Measurements from ENCODE around the gene TCFL5.

TCFL5 gene

DNA sequence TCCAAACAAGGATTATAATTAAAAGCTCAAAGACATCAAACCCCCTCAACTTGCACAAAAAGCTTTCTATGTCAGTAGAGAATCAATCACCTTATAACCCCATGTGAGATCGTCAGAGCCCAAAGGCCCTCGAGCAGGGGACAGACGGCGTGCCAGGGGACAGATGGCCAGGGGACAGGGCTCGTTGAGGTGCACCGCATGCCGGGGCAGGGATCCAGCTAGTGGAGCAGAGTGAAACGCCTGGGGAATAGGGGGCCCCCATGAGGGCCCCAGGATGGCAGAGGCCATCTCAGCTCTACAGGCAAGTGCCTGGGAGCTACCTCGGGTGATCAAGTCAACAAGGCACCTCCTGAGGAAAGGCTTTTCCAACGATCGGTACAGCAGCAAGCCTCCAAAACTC lies 36.0 kb upstream of the TCFL5 start:
- FAIRE-seq: no peak
- no peak for DNase-seq (ENCODE audit: extremely low spot score, insufficient read length, low read depth)

DNA sequence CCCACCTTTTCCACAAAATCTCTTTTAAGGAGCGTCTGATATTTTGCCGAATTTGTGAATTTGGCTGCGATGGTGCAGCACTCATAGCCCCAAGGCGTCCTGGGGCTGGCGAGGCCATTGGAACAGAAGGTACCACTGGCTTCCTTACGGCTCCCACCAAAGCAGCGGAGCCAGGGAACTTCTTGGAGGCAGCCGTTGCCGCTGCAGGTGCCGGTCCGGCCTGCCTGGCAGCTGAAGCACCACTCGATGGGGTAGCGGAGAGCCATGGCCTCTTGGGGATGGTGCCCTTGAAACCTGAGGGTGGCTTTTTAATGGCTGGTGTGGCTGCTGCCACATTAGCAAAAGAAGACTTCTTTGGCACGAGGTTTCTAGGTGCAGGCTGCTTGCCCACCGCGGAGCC lies 34.9 kb upstream of the TCFL5 start:
- DNase-seq (ENCODE audit: extremely low spot score, insufficient read length, low read depth) (no peak), FAIRE-seq (no peak)

DNA sequence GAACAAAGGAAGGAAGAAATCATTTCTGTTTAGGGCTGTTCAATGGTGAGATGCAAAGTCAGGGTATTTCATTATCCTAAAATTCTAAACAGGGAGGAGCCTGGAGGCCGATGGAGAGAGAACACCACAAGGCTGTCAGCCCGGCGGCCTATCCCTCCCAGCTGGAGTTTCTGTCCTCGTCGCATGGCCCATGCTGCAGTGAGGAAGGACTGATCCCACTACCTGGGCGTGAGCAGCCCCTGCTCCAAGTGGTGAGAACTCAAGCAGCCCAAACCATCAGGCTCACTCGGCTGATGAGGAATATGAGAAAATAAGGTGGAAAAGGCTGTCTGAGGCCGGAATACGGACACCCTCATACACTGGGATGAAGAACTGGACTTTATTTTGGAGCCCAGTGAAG lies 33.9 kb upstream of the TCFL5 start:
- FAIRE-seq: no peak
- no peak for DNase-seq (ENCODE audit: extremely low spot score, insufficient read length, low read depth)

DNA sequence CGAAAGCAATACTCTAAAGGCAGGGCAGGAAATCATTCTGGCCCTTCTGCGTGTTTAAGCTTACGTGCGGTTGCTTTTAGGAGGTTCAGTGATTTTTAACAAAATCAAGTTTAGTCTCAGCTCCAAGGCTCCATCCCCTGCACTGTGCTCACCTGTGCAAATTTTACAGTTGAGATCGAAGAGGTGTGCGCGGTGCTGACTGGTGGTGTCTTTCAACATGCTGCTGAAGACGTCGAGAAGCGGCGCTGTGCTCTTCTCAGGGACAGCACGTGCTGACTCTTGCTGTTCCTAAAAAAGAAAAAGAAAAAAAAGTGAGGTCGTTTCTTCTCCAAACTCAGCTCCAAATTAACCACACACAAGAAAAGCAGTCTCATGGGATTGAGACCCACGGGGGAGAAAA lies 32.6 kb upstream of the TCFL5 start:
- no peak for FAIRE-seq
- no peak for DNase-seq (ENCODE audit: extremely low spot score, insufficient read length, low read depth)

DNA sequence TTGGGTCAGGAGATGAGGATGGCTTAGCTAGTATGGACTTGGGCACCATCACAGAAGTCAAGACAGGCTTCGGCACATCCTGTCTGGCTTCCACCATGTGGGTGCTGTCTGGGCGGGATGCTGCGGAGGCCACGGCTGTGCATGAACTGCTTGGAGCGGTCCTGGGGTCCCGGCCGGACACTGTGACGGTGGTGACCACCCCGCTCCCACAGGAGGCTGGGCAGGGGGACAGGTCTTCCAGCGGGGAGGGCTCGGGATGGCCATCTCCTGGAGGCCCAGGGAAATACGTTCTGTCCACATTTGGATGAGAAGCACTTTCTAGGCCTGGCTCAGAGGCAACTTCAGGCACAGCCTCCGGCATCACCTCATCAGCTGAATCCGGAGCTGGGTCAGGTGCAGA lies 32.1 kb upstream of the TCFL5 start:
- no peak for FAIRE-seq

DNA sequence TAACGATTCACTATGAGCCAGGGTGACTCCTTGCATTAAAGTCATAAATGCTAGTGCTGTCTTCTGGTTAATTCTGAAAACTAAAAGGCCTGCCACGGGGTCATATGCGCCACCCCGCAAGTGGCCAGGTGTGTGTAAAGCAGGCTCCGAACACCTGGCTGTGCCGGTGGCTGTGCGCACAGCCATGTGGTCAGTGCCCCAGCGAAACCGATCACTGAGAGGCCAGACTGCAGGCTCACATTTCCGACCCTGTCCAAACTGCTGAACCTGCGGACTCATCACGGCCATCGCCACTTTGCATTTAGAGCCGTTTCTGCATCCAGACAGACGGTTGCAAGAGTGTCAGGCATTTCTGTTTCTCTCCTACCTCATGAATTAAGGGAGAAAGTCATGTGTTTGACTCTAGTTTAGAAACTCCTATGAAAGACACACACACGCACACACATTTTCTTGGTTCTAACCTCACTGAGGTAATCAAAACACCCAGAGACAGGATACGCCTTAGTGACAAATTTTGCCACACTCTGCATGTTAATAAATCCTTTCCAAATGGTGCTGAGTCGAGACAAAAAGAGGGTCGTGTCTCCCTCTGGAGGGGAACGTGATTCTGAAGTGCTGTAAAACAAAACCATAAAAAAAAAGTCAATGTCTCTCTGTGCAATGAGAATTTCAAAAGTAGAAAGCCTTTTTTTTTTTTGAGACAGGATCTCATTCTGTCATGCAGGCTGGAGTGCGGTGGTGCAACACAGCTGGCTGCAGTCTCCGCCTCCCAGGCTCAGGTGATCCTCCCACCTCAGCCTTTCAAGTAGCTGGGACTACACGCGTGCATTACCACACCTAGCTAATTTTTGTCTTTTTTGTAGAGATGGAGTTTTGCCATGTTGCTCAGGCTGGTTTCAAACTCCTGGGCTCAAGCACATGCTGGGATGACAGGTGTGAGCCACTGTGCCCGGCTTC lies 31.0 kb upstream of the TCFL5 start:
- DNase-seq (ENCODE audit: extremely low spot score, insufficient read length, low read depth): no peak
- no peak for FAIRE-seq

More for the DNA sequence above, 32.1 kb upstream of the TCFL5 start:
- DNase-seq (ENCODE audit: extremely low spot score, insufficient read length, low read depth): no peak

DNA sequence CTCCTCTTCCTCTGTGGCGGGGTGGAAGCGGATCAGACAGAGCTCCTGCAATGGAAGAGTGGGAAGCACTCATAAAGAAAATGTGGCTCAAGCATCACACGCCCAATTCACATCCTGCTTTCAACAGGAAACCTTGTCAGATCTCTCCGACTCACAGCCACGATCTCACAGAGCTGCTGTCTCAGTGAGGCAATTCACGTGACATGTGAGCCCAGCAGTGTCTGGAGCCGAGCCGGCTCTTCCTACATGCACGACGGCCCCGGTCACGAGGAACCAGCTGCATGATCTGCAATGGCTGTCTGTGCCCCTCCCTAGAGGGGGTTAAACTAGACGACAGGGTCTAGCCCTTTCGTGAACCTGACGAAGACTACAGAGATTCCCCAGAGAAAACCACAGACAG lies 29.5 kb upstream of the TCFL5 start:
- FAIRE-seq (no peak), DNase-seq (ENCODE audit: extremely low spot score, insufficient read length, low read depth) (no peak)

DNA sequence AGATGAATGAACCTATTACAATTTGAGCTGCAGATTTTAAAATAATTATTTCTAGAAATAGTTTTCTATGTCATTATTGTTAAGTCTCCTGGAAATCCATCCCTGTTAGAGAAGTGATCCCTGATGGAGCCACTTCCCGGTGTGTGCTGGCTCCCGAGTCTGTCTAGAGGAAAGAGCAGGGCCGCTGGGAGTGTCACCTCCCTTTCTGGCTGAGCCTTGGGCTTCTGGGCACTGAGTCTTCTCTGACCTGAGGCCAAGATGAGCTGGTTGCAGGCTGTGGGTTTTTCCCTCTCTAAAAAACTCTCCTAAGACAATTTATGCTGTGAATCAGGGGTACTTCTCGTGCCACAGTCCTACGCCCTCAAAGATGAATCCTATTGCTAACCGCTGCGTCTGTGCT lies 28.8 kb upstream of the TCFL5 start:
- no peak for FAIRE-seq
- DNase-seq (ENCODE audit: extremely low spot score, insufficient read length, low read depth): no peak

DNA sequence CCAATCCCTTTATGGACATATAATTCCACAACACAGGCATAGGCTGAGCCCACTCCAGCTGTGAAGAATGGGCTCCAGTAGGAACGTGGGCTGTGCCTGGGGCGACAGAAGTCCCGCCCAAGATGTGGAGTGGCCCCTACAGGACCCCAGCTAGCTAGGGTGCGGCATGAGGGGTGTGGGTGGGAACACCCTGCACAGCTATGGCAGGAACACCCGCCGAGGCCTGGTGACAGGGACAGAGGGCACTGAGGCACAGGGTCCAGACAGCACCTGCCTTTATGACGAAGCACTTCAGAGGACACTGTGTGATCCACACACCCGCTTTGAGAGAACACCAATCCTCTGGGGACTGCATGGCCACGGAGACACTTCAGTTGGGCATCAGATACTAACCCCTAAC lies 28.2 kb upstream of the TCFL5 start:
- no peak for DNase-seq (ENCODE audit: extremely low spot score, insufficient read length, low read depth)
- FAIRE-seq: no peak

DNA sequence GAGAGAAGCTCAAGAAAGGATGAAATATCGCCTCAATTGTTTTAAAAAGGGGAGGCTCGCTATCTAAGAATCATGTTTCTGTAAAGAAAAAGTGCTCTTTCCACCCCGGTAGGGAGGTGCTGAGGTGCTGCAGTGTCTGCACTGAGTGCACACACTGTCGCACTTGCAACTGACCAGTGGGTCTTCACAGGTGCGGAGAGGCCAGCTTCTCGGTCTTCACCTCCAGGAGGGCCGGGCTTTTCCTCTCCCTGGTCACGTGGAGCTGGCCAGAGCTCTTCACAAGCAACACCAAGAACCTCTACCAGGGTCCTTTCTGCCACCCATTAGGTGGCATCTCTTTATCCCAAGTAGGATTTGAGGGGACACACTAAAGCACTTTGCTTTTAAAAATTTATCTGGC lies 27.8 kb upstream of the TCFL5 start:
- DNase-seq (ENCODE audit: extremely low spot score, insufficient read length, low read depth) (no peak), FAIRE-seq (no peak)

DNA sequence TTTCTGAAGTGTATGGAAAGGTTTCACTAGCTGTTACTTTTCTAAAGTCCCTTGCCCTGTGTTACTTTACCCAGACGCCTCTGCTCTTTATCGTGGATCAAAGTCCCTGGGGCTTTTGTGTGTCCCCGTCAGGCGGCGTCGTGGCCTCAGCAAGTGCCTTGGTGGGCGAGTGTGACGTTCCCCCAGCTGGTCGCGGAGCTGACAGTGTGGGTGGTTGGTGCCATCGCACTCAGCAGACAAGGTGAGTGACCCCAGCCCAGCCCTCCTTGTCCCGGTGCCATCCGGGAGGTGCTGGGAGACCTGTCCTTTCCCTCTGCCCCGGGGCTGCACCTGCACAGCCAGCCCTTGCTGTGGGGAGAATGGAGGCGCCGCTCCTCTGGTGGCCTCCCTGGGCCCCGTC lies 27.3 kb upstream of the TCFL5 start:
- no peak for DNase-seq (ENCODE audit: extremely low spot score, insufficient read length, low read depth)
- FAIRE-seq: no peak

DNA sequence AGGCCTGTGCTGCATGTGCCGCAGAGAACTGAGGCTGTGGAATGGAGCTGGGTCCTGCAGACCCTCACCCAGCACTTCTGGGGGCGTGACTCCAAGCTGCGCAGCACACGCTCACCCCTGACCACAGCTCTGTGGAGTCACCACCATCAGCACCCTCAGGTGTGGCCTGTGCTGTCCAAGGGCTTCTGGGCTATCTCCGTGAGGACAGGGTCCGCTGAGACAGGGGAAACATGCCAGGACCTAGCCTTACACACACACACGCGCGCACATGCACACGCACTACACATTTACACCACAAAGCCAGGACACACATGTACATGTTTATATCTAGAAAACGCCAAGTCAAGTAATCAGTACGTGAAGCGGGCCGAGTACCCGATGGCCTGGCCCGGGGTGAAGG lies 26.8 kb upstream of the TCFL5 start:
- FAIRE-seq (no peak), DNase-seq (ENCODE audit: extremely low spot score, insufficient read length, low read depth) (no peak)

DNA sequence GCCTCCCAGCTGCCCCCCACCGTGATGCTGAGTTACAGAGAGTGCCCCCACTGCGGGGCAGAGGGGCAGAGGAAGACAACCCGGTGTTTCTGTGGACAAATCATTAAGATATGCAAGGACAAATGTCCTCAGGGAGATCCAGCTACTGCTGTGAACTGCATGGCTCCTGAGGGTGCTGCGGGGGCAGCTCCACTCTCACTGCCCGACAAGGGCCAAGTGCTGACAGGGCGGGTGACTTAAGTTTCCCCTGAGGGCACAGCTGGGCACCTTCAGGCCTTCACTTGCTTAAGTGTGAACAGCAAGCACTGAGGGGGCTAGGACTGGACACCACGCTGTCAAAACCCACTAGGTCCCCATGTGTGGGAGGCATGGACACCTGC lies 26.2 kb upstream of the TCFL5 start:
- DNase-seq (ENCODE audit: extremely low spot score, insufficient read length, low read depth) (no peak), FAIRE-seq (no peak)

DNA sequence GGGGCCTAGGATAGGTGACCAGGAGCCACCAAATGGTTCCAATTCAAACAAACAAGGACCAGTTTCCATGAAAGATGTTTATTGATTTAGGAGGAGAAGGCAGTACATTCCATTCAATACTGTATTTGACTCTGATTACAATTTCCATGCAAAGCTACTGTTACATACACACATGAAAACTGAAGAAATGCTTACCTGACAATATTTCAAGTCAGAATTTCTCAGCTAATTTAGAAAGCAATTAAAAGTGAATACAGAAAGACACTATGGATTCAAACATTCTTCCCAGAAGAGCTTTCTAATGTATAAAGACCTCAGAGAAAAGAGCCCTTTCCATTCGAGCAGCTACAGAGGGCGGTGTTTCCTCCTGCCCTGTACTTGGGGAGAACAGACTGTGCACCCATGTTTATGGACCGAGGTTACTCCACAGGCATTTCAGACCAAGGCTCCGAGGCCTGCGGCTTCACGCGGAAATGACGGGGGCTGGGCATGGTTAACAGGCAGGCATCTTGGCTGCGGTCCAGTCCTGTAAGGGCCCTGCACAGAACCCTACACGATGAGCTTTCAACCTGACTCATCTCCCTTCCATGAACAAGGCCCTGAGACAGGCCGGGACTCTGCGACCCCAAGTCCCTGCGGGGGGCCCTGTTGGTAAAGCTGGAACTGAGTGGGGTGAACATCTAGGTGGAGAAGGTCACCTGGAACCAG lies 25.7 kb upstream of the TCFL5 start:
- FAIRE-seq (no peak), DNase-seq (ENCODE audit: extremely low spot score, insufficient read length, low read depth) (no peak)

DNA sequence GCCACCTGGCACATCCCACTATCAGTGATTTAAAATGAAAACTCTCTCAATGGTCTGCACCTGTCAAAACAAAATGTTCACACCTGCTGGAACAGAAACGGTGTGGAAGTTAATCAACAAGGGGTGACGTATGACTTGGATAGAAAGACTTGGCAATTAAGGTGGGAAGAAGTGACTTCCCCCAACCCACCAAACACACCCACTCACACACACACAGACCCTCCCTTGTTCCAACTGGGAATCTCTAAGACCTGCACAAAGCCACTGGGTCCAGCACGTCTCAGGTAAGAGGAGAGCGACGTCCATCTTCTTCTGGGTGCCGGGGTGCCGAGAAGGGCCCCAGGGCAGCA lies 25.1 kb upstream of the TCFL5 start:
- no peak for FAIRE-seq
- DNase-seq (ENCODE audit: extremely low spot score, insufficient read length, low read depth): no peak

DNA sequence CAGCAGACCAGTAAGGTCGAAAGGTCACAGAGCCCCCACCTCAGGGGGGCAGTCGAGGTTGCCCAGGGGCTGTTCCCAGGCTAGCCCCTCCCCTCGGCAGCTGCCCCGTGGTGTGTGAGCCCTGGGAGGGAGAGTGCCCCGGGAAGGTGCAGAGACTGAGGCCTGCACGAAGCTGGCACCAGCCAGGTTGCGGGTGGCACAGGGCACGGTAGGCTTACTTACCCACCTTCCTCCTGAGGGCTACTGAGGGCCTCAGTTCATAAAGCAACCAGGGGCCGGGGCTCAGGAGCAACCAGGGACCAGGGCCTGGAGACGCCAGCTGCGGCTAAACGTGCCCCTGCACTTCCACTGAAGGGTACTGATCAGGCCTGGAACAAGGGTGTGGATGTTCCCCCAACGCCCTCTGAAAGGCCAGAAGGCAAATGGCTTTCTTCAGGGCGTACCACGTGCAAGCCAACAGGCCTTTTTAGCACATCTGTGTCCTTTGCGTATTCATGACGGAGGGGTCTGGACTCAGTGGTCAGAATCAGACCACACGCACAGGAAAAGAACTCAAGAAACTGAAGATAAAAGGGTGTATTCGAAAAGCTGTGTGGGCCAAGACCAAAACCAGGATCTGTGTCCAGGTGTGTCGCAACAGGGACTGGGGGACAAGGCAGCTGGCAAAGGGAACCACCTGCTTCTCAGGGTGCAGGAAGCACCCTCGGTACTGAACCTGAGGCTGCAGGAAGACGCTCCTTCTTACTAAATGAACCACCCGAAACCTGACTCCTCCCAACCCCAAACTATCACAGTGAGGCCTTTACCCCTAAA lies 24.5 kb upstream of the TCFL5 start:
- DNase-seq (ENCODE audit: extremely low spot score, insufficient read length, low read depth) (no peak), FAIRE-seq (no peak)

DNA sequence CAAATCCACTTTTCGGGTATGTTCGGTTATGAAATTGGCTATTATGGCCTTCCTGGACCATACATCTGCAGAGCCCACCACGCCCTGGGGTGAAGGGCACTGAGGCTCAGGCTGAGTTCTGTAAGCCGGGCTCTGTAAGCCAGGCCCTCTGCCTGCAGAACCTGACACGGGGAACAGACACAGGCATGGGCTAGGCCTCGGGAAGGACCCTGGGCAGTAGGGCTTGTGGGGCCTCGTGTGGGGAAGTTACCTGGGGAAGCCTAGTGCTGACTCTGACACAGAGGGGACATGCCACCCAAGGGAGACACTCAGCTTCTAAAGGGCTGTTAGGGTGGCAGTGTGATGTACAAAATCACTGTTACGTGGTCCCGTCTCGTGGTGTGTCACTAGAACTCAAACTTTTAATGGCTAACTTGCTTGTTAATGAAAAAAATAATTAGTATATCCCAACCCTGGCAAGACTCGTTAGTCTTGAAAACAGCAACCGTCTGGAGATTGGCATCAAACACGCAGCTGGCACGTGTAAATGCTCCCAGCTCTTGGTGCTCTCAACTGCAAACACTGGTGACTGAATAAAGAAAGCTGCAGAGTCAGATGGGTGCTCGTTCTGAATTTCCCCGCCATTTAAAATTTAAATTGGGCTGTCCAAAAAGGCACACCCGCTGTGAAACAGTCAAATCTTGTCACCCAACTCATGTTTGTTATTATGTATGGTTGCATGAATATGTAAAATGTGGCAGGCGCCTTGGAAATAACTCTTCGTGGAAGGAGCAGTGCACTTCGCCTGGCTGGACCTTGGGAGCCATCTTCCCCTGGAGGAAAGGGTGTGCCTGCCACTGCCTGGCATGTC lies 23.6 kb upstream of the TCFL5 start:
- no peak for FAIRE-seq
- no peak for DNase-seq (ENCODE audit: extremely low spot score, insufficient read length, low read depth)

DNA sequence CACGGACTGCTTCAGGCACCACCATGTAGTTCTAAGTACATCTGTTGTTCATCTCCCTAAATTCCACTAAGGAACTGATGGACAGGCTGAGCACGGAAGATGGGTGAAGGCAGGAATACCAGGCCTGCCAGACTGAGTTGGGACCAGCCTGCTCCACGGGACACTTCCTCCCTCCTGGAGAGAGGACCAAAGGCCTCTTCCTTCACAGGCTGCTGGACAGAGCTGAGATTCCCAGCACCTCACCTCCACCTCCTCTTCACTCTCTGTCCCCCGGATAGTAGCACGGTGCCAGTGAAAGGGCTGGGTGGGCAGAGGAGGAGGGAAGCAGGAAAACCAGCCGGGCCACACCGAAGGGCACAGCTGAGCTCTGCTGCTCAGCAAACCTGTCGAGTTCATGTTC lies 22.9 kb upstream of the TCFL5 start:
- FAIRE-seq (no peak), DNase-seq (ENCODE audit: extremely low spot score, insufficient read length, low read depth) (no peak)

DNA sequence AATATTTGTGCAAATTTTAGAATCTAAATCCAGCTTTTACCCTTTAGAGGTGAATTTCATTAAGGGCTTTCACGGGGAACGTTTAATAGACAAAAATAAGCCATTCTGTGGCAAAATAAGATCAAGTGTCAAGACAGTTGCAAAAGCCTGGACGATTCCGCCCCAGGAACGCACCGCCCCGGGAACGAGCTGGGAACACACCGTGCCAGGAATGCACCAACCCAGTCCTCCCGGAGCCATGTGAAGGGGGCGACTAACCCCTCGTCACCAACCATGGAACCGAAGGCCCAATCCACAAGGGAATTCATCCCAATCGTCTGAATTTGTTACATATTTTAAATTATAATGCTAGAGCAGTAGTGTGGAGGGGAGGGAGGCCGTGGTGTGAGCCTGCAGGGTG lies 20.8 kb upstream of the TCFL5 start:
- FAIRE-seq: no peak
- no peak for DNase-seq (ENCODE audit: extremely low spot score, insufficient read length, low read depth)
